Measurements from ENCODE around the gene DAPK2.

Gene DAPK2

DNA sequence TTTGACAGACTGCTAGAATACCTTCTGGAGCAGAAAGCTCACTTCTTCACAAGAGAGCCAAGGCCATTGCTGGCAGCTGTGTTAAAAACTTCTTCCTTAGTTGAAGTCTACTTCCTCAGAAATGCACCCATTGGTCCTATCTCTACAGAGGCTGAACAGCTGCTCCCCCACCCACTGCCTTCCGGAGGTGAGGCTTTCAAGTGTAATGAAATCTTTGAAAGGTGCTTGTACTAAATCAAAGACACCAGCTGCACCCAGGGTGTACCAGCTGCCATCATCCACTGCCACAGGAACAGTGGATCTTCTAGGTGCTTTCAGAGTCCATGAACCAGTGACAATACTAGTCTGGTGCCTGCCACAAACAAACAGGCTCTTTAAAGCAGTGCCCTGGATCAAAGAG, 186.1 kb downstream of the DAPK2 start:
- DNase-seq = no peak

DNA sequence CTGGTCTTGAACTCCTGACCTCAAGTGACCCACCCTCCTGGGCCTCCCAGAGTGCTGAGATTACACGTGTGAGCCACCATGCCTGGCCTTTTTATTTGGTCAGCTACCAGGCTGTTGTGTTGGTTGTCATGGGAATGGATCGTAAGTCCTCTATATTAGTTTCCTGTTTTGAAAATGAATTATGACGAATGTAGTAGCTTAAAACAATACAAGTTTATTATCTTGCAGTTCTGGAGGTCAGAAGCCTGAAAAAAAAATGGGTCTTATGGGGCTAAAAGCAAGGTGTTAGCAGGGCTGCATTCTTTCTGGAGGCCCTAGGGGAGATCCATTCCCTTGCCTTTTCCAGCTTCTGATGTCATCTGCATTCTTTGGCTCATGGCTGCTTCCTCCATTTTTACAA, 187.4 kb downstream of the DAPK2 start:
- peak; percentile 89 for DNase-seq

DNA sequence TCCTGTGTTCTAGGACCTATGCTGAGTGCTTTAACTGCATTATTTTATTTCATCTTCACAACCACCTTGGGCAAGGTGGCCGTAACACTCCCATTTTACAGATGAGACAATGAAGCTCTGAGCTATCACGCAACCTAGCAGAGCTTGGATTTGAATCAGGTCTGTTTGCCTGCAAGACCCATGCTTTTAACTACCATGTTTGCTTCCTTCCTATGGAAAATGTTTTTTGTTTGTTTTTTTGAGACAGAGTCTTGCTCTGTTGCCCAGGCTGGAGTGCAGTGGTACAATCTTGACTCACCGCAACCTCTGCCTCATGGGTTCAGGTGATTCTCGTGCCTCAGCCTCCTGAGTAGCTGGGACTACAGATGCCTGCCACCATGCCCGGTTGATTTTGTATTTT, 187.8 kb downstream of the DAPK2 start:
- DNase-seq = no peak

DNA sequence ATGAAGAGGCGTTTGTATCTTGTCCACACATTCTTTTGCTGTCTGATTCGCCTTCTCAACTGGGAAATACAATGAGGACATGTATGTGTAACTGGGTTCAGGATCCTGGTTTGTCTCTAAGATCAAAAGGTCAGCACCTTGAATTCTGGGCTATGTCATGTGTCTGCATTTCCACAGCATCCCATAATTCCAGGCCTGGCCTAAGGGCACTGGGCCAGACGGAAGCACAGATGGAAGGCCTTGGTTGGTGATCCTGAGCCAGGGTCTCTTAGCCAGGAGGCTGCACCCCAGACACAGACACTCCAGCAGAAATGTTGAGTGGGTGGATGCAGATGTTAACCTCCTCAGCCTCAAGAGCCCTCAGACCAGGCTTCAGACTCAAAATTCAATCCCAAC, 188.8 kb downstream of the DAPK2 start:
- DNase-seq = no peak
